ENCODE results near the gene MTHFSD. TPM values are rescaled to one million over a fixed set of nuclear protein-coding genes. Genes with fewer than 3 reads are reported as not detected.

Gene MTHFSD
- total RNA-seq, 1 experiment from 2014 or later = 15.7 TPM

DNA sequence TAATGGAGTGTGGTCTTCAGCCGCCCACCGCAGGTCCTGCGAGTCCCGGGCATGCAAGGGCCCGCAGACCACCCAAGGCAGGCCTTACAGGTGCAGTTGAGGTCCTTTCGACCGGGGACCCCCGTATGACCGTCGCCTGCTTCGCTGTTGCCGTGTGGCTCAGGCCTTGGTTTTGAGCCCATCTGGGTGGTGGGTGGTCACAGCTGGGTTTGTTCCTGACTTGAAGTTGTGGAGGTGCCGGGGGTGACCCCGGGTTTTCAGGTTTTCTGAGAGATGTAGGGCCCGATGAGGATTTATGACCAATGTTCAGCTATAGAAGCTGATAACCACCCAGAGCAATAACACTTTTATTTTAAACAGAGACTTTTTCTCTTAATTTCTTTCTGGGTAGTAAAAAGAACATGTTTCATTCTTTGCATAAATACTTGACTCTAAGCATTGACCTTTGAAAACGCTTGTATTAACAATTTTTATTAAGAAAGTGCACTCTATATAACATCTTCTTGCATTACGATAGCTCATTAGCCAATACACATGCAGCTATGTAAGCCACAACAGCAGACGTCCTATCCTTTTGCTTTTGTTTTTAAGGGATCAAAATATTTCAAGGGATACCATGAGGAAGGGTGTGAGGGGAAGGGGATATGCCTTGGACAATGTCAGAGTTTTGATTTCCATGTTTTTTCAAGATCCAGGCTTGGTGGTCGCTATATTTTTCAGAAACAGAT lies 25.2 kb upstream of the MTHFSD start:
- CTCF ChIA-PET = interaction anchor here (0.6 to 2.0 kb wide), 3 partner anchors 16 to 294 kb away, joined by 3 to 8 read pairs (median 3); no protein-coding TSS in a partner anchor
- ATAC-seq (no peak), DNase-seq (ENCODE audit: low spot score) (no peak)
- POLR2A ChIA-PET = no interaction called here
- H3K36me3 Mint-ChIP-seq = no peaks in the 10 kb centered on the region
- peak overlapping the region; percentile 82 for H3K4me3 Mint-ChIP-seq
- TF ChIP-seq AR (CRISPR knock-in tag; IDR thresholded peaks at IDR 0.05) (no peak), ARID4B (CRISPR knock-in tag; IDR thresholded peaks at IDR 0.05; ENCODE audit: borderline replicate concordance) (0 out of 2 replicates have a peak, but pooled peaks have one; percentile 26)
- H3K27ac Mint-ChIP-seq = no peak overlapping the region
- H3K27me3 Mint-ChIP-seq (ENCODE audit: low read depth) = peaks cover 83% of the 10 kb centered on the region
- peaks cover 30% of the 10 kb centered on the region for H3K4me1 Mint-ChIP-seq
- H3K9me3 Mint-ChIP-seq = no peaks in the 10 kb centered on the region

- TF ChIP-seq JUN (CRISPR knock-in tag; IDR thresholded peaks at IDR 0.05) = no peak
- TF ChIP-seq ZNF317 (CRISPR knock-in tag; IDR thresholded peaks at IDR 0.05; ENCODE audit: borderline replicate concordance, low read depth) = no peak
- TF ChIP-seq, protein P1, sequence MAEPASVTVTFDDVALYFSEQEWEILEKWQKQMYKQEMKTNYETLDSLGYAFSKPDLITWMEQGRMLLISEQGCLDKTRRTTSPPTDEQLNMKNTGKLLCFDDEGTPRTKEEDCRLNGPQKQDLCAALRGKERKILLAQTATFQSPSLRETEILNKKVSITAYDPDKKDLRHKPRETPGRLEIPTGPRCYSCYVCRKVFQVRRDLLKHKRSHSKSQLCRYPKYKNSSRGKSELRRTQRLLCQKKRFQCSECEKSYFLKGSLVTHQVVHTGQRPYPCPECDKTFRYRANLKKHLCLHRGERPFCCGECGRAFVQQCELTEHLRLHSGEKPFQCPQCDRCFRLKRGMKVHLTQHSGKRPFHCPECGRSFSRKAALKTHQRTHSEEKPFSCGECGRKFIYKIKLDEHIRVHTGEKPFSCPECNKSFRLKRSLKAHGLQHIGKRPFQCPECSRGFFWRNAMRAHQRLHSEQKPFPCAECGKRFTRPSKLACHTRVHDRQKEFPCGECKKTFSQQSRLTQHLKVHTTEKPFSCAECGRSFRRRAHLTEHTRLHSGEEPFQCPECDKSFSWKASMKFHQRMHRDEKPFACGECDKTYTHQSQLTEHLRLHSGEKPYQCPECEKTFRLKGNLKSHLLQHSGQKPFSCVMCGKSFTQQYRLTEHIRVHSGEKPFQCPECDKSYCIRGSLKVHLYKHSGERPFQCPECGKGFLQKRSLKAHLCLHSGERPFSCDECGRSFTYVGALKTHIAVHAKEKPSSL (CRISPR knock-in tag; conservative IDR thresholded peaks at IDR 0.05) = no peak
- TF ChIP-seq SMAD3 (CRISPR knock-in tag; IDR thresholded peaks at IDR 0.05; ENCODE audit: borderline replicate concordance) = no peak
- TF ChIP-seq HMGA2 (CRISPR knock-in tag; IDR thresholded peaks at IDR 0.05) = no peak
- no peak for TF ChIP-seq ELF4 (CRISPR knock-in tag; IDR thresholded peaks at IDR 0.05; ENCODE audit: low read depth)
- no peak for TF ChIP-seq GRHL2 (CRISPR knock-in tag; IDR thresholded peaks at IDR 0.05; ENCODE audit: insufficient replicate concordance, severe bottlenecking)
- no peak for TF ChIP-seq ERG (CRISPR knock-in tag; IDR thresholded peaks at IDR 0.05)
- H3K9me3 Mint-ChIP-seq = no peaks in the 10 kb centered on the region
- H3K27me3 Mint-ChIP-seq (ENCODE audit: low read depth) = peaks cover 88% of the 10 kb centered on the region
- POLR2A ChIA-PET = interaction anchor here (0.6 kb wide), 1 partner anchor 311 kb away, joined by 3 read pairs; no protein-coding TSS in a partner anchor
- DNase-seq (ENCODE audit: low spot score) = peak; percentile 21
- ATAC-seq = no peak
- peak overlapping the region; percentile 82 for H3K4me3 Mint-ChIP-seq
- CTCF ChIA-PET = interaction anchor here (1.0 to 2.0 kb wide), 2 partner anchors 255 to 295 kb away, joined by 3 to 8 read pairs; no protein-coding TSS in a partner anchor
- no peaks in the 10 kb centered on the region for H3K36me3 Mint-ChIP-seq
- H3K4me1 Mint-ChIP-seq = peaks cover 37% of the 10 kb centered on the region
- no peak overlapping the region for H3K27ac Mint-ChIP-seq
These were observed 24.4 kb upstream of the MTHFSD start for GRCh38 chr16:86579268-86580062.

All from WTC11 (cell line).